GM19438 (cell line): Measurements from ENCODE around the gene PGLYRP3.
"Not testable (repeated sequence)": the region's sequence is repeated elsewhere in the genome, so short reads cannot be mapped to it uniquely, and the experiment has no call there.

Experiments
- ATAC-seq: cut with Tn5 transposase; IDR thresholded peaks from one replicate; pipeline ENCODE4 v1.9.1; 2021; ENCODE audit warnings: low read depth; ENCODE audit not compliant: unreplicated experiment

PGLYRP3 gene

DNA sequence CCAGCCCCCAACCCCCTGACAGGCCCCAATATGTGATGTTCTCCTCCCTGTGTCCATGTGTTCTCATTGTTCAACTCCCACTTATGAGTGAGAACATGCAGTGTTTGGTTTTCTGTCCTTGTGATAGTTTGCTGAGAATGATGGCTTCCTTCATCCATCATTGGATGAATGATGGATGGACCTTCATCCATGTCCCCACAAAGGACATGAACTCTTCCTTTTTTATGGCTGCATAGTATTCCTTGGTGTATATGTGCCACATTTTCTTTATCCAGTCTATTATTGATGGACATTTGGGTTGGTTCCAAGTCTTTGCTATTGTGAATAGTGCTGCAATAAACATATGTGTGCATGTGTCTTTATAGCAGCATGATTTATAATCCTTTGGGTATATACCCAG, 1.6 kb upstream of the PGLYRP3 start:
- ATAC-seq: not testable (repeated sequence)

DNA sequence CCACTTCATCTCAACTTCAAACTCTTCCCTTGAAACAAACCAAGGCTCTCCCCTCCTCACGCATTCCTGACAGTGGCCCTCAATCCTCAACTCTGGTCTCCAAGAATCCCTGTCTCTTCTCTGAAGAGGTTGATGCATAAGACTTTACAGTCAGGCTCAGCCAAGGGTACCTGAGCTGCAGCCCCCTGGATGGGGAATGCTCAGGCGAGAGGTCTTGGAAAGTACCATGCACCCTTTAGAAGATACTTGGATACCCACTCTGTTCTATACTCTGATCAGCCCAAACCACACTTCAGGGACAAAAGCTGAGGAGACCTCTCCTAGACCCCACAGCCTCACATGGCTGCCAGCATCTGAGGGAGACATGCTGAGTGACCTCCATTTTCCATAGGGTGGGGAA, 536 bp upstream of the PGLYRP3 start:
- ATAC-seq: no peak

DNA sequence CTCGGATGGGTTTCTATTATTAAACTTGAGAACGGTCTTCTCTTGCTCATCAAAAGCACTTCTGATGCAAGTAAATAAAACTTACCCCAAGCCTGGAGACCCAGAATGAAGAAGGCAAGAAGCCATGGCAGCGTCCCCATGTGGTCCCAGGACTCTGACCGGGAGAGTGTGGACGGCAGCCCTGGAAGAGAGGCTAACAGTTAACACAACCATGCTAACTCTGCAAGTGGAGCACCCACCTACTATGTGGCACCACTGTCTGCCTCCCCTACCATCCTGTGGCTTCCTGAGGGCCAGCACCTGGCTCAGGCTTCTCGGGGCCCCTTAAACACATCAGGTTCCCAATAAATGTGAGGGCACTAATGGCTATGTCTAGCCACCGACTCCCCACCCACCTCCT, 2.2 kb downstream of the PGLYRP3 start:
- no peak for ATAC-seq

- no peak for ATAC-seq
These were observed 3.3 kb downstream of the PGLYRP3 start for GRCh38 chr1:153309441-153309840.

GRCh38 chr1:153308540-153308939, 4.2 kb downstream of the PGLYRP3 start:
- no peak for ATAC-seq

- ATAC-seq: no peak
These were observed 5.5 kb downstream of the PGLYRP3 start for GRCh38 chr1:153307221-153307600.

DNA sequence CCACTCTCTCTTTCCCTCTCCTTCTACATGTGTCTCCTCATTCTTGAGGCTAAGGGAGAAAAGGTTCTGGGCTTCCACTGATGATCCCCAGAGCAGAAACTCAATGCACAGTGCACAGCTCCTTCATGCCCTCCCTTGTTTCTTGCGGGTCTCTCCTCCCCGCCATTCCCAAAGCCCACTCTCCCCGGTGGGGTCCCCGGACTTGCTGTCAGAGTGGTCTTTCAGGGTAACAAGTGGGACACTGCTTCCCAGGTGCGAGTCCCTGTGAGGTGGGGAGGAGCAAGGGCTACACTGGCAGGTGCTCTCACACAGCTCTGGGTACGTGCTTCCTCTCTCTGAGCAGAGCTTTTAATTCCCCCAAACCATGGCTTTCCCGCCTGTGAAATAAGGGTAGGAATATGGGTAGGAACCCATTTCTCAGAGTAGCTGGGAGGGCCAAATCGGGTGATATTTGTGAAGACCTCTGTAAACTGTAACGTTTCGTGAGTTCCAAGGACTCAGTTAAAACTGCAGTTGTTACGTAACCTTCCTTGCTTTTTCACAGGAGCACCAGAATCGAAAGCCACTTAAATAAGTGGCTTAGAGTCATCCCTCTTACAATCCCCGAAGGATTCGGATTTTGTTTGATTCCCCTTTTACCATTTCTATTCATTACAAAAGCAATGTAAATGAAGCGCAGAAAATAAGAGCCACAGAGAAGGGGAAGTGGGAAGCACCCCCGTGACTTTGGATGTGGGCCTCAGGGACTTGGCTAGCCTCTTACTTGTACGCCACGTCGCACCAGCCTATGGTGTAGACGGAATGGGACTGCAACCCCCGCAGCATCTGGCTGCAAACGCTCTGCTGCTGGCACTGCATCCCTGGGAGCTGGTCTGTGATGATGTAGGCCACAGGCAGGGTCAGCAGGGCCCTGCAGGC, 6.2 kb downstream of the PGLYRP3 start:
- no peak for ATAC-seq

- no peak for ATAC-seq
These were observed 7.1 kb downstream of the PGLYRP3 start for GRCh38 chr1:153305682-153306081.

DNA sequence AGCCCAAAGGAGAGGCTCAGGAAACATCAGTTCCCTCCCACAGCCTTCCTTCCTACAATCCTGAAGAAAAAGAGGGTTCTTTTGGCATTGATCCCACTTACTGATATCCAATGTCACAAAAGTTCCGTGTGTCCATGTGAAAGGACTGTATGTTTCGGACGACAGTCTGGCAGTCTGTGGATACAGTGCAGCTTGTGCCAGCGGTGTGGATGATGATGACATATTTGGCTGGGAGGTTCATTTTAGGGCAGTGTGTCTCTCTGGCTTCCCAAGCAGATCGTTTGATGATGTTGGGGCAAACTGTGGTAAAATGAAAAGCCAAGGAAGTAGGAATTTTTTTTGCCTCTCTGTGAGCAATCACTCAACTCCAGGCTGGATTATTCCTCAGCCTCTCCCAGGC, 10.4 kb downstream of the PGLYRP3 start:
- no peak for ATAC-seq

- ATAC-seq: no peak
These were observed 18.9 kb downstream of the PGLYRP3 start for GRCh38 chr1:153293851-153294250.

DNA sequence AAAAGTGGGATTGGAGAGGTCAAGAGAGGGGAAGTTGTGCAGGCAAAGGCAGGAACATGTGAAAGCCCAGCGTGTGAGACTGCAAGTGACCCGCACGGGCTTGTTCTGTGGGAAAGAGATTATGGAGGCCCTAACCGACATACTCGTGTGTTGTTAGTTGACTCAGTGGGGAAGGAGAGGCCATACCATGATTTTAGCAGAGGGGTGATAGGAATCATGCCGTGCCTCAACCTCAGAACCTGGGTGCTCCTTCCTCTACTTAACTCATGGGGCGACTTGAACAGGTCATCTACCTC, 19.3 kb downstream of the PGLYRP3 start:
- no peak for ATAC-seq

DNA sequence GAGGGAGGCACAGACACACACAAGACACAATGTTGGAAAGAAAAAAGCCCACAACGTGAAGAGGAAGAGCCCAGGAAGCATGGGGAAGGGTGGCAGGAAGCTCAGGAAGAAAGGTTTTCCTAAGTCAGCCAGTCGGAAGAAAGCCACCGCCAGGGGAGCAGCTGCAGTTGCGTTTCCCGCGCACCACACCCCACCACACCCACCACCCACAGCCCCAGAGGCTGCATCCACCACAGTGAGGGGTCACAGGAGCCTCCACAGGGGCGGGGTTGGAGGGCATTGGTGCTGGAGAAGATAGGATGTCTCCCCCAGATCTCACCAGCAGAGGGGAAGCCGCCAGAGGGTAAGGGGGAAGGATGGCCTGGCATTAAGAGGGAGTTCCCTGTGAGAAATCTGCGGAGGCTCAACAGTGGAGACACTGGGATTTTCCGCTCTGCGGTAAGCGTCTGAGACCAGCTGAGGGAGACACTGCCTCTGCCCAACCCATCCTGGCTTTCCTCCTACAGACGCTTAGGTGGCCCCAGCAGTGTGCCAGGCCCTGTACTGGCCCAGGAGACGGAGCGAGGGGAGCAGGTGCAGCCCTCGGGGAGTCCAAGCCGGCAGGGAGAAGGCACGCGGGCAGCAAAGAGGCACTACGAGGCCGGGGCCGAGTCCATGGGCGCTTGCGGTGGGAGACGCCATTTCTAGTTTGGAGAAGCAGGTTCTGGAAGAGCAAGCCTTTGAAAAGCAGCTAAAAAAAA, 19.8 kb downstream of the PGLYRP3 start:
- ATAC-seq: no peak

- no peak for ATAC-seq
These were observed 20.6 kb downstream of the PGLYRP3 start for GRCh38 chr1:153292185-153292584.

DNA sequence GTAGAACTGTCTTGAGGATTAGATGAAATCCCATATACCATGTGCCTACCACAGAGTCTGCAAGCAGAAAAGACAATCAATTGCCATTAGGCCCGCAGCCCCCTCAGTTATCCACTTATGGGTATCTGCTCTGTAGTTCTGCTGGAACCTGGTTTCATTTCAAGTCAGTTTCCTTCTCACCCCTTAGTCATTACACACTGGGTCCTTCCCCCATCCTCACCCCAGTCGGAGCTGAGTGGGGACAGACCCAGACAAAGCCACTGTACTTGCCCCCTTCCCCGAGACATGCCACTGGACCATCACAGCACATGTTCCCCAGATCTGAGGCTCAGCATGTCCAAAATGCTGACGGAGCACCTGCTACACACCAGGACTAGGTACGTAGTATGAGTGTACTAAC, 21.2 kb downstream of the PGLYRP3 start:
- ATAC-seq: no peak

GRCh38 chr1:153288634-153289275, 24.0 kb downstream of the PGLYRP3 start:
- ATAC-seq: no peak

DNA sequence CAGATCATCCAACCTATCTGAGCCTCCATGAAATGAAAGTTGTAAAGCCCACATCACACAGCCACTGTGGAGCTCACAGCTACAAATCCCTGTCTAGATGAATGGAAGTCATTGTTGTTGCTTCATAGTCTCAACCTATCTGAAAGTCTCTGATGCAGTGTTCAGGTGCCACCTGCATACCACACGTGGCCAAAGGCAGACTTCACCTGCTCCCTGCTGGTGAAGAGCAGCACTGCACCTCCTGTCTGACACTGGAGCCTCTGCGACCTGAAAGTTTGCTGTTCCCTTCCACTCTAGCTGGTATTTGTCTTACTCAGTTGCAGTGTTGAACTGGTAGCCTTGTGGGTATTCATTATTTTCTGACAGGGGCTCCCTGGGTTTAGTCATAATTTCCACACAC, 34.9 kb downstream of the PGLYRP3 start:
- peak; percentile 77 for ATAC-seq

- no peak for ATAC-seq
These were observed 40.6 kb downstream of the PGLYRP3 start for GRCh38 chr1:153272186-153272585.

DNA sequence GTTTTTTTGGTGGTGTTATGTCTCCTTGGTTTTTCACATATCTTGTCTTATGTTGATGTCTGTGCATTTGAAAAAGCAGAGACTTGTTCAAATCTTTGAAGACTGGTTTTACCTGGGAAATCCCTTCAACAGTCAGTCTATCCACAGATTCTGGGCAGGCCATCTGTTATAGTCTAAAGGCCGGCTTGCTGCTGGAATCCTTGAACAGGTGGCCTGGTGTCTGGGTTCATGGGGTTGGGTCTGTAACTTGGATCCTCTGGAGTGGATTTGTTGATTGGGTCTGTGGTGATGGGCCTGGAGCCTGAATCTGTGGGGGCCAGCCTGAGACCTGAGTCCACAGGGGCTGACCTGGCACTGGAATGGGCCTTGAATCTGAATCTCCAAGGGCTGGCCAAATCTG, 41.0 kb downstream of the PGLYRP3 start:
- no peak for ATAC-seq

DNA sequence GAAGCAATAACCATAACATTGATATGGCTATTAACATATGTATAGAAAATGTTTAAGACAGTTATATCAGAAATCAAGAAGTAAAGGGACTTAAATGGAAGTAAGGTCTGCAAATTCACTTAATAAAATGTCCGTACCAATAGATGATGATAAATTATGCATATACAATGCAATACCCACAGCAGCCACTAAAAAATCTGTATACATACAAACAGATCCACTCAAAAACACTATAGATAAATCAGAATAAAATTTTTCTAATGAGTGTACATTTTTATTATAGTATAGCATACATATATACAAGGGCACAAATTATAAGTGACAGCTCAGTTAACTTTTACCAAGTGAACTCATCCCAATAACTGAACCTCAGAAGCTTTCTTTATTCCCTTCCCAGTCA, 47.3 kb downstream of the PGLYRP3 start:
- ATAC-seq: no peak

DNA sequence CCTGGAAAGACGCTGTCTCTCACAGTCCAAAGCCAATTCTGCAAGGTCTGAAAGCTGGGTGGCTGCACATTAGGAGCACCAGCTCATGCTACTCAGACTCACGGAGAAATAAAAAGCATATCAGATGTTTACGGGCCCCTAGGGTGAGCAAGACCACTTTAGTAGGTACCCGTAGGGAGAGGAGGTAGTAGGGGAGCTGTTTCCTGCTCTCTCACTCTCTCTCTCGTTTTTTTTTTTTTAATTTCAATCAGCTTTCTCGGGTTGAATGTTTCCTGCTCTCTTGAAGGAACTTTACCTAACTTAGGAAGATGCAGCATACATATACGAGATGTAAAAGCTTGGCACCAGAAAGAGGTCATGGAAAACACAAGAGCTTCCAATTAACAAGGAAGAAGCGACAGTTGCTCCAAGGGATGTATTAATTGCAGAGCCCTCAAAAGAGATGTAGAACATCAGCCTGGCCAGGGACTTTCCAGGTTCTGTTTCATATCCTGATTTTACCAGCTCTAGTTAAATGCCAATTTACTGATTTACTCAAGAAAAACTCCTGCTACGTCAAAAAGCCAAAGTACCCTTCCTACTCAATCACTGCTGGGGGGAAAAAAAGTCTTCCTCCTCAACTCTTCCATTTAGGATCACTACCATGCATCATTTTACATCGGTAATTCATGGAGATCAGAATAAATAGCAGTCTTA, 50.1 kb downstream of the PGLYRP3 start:
- no peak for ATAC-seq

DNA sequence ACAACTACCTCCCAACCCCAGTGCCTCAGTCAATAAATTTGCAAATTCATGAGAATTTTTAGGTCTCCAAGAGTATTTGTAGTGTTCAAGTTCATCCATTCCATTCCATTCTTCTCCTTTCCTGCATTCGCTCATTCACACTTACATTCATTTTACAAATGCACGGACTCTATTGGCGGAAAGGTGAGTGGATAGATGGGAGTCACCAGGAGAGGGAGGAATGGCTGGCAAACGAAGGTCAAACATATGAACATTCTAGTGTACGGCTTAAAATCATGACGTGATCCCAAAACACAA, 50.7 kb downstream of the PGLYRP3 start:
- ATAC-seq: no peak
